ENCODE data around the gene ETV4. TPM values are rescaled to one million over a fixed set of nuclear protein-coding genes. Genes with fewer than 3 reads are reported as not detected.

Gene ETV4
- total RNA-seq, 1 experiment from 2014 or later = 195 TPM

- POLR2A ChIA-PET = interaction anchor here (0.6 to 3.8 kb wide), 2 partner anchors 13 to 14 kb away, joined by 3 to 18 read pairs; no protein-coding TSS in a partner anchor
- H3K4me1 Mint-ChIP-seq = peaks cover 70% of the 10 kb centered on the region
- peak overlapping the region; percentile 94 for H3K27ac Mint-ChIP-seq
- CTCF ChIA-PET = interaction anchor here (1.2 to 2.4 kb wide), 8 partner anchors 13 to 223 kb away, joined by 3 to 12 read pairs (median 6); partner anchors contain the start of gene DHX8
- peak; percentile 2 for ATAC-seq
- DNase-seq (ENCODE audit: low spot score) = peak; percentile 50
- H3K27me3 Mint-ChIP-seq (ENCODE audit: low read depth) = no peaks in the 10 kb centered on the region; the same call in 1 of the 2 replicates
- peaks cover 6% of the 10 kb centered on the region; the same call in 1 of the 2 replicates for H3K36me3 Mint-ChIP-seq
- no peak for TF ChIP-seq IRF2 (CRISPR knock-in tag; IDR thresholded peaks at IDR 0.05; ENCODE audit: borderline replicate concordance, low read depth)
- no peak for TF ChIP-seq ESRRA (CRISPR knock-in tag; IDR thresholded peaks at IDR 0.05; ENCODE audit: borderline replicate concordance)
- TF ChIP-seq SP1 (CRISPR knock-in tag; conservative IDR thresholded peaks at IDR 0.05) = peak; percentile 47; the same call in 1 of the 2 replicates
- no peak for TF ChIP-seq PRRX2 (CRISPR knock-in tag; IDR thresholded peaks at IDR 0.05)
- TF ChIP-seq, protein P1, sequence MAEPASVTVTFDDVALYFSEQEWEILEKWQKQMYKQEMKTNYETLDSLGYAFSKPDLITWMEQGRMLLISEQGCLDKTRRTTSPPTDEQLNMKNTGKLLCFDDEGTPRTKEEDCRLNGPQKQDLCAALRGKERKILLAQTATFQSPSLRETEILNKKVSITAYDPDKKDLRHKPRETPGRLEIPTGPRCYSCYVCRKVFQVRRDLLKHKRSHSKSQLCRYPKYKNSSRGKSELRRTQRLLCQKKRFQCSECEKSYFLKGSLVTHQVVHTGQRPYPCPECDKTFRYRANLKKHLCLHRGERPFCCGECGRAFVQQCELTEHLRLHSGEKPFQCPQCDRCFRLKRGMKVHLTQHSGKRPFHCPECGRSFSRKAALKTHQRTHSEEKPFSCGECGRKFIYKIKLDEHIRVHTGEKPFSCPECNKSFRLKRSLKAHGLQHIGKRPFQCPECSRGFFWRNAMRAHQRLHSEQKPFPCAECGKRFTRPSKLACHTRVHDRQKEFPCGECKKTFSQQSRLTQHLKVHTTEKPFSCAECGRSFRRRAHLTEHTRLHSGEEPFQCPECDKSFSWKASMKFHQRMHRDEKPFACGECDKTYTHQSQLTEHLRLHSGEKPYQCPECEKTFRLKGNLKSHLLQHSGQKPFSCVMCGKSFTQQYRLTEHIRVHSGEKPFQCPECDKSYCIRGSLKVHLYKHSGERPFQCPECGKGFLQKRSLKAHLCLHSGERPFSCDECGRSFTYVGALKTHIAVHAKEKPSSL (CRISPR knock-in tag; conservative IDR thresholded peaks at IDR 0.05) = no peak
- TF ChIP-seq ZNF416 (CRISPR knock-in tag; IDR thresholded peaks at IDR 0.05) = no peak
- peak; percentile 85; the same call in 1 of the 2 replicates for TF ChIP-seq TEAD1 (CRISPR knock-in tag; IDR thresholded peaks at IDR 0.05)
- TF ChIP-seq ETV6 (CRISPR knock-in tag; IDR thresholded peaks at IDR 0.05) = 0 out of 2 replicates have a peak, but pooled peaks have one; percentile 34
- TF ChIP-seq ZNF138 (CRISPR knock-in tag; conservative IDR thresholded peaks at IDR 0.05) = no peak
- TF ChIP-seq ZNF232 (CRISPR knock-in tag; IDR thresholded peaks at IDR 0.05) = 0 out of 2 replicates have a peak, but pooled peaks have one; percentile 38
- TF ChIP-seq, protein P2, sequence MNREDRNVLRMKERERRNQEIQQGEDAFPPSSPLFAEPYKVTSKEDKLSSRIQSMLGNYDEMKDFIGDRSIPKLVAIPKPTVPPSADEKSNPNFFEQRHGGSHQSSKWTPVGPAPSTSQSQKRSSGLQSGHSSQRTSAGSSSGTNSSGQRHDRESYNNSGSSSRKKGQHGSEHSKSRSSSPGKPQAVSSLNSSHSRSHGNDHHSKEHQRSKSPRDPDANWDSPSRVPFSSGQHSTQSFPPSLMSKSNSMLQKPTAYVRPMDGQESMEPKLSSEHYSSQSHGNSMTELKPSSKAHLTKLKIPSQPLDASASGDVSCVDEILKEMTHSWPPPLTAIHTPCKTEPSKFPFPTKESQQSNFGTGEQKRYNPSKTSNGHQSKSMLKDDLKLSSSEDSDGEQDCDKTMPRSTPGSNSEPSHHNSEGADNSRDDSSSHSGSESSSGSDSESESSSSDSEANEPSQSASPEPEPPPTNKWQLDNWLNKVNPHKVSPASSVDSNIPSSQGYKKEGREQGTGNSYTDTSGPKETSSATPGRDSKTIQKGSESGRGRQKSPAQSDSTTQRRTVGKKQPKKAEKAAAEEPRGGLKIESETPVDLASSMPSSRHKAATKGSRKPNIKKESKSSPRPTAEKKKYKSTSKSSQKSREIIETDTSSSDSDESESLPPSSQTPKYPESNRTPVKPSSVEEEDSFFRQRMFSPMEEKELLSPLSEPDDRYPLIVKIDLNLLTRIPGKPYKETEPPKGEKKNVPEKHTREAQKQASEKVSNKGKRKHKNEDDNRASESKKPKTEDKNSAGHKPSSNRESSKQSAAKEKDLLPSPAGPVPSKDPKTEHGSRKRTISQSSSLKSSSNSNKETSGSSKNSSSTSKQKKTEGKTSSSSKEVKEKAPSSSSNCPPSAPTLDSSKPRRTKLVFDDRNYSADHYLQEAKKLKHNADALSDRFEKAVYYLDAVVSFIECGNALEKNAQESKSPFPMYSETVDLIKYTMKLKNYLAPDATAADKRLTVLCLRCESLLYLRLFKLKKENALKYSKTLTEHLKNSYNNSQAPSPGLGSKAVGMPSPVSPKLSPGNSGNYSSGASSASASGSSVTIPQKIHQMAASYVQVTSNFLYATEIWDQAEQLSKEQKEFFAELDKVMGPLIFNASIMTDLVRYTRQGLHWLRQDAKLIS (CRISPR knock-in tag; IDR thresholded peaks at IDR 0.05; ENCODE audit: borderline replicate concordance) = 0 out of 2 replicates have a peak, but pooled peaks have one; percentile 28
- H3K9me3 Mint-ChIP-seq = no peaks in the 10 kb centered on the region
- H3K4me3 Mint-ChIP-seq = peak overlapping the region; percentile 89
These were observed 2.2 kb downstream of the ETV4 start for GRCh38 chr17:43543771-43544575.

DNA sequence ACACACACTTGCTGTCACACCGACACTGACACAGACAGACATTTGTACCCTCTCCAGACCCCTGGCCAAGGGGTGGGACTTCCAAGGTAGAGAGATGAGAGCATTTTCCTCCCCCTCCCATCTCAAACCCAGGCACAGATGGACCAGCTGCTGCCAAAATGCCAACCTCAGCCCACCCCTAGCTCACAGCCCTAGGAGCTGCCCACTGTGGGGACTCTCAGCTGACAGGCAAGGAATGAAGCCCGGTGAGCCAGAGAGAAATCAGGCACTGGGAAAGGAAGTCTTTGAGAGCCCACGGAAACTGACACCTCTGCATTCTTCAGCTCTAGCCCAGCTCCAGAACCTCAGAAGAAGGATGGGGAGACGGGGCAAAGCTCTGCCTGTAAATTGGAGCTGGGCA, 2.8 kb downstream of the ETV4 start:
- Mint-ChIP-seq H3K36me3 (peaks cover 6% of the 10 kb centered on the region; the same call in 1 of the 2 replicates), H3K27me3 (ENCODE audit: low read depth) (no peaks in the 10 kb centered on the region; the same call in 1 of the 2 replicates), H3K27ac (peak overlapping the region; percentile 73; the same call in 1 of the 2 replicates), H3K9me3 (no peaks in the 10 kb centered on the region), H3K4me3 (peak overlapping the region; percentile 89), H3K4me1 (peaks cover 73% of the 10 kb centered on the region)
- no peak for TF ChIP-seq ZNF219 (CRISPR knock-in tag; IDR thresholded peaks at IDR 0.05; ENCODE audit: borderline replicate concordance)
- TF ChIP-seq ZNF671 (CRISPR knock-in tag; IDR thresholded peaks at IDR 0.05) = no peak
- no peak for TF ChIP-seq CBFB (CRISPR knock-in tag; IDR thresholded peaks at IDR 0.05; ENCODE audit: low read depth)
- no peak for TF ChIP-seq ELF4 (CRISPR knock-in tag; IDR thresholded peaks at IDR 0.05; ENCODE audit: low read depth)
- TF ChIP-seq, protein P3, sequence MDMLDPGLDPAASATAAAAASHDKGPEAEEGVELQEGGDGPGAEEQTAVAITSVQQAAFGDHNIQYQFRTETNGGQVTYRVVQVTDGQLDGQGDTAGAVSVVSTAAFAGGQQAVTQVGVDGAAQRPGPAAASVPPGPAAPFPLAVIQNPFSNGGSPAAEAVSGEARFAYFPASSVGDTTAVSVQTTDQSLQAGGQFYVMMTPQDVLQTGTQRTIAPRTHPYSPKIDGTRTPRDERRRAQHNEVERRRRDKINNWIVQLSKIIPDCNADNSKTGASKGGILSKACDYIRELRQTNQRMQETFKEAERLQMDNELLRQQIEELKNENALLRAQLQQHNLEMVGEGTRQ (CRISPR knock-in tag; IDR thresholded peaks at IDR 0.05) = no peak
- no peak for TF ChIP-seq FOXP1 (CRISPR knock-in tag; IDR thresholded peaks at IDR 0.05; ENCODE audit: borderline replicate concordance)
- DNase-seq (ENCODE audit: low spot score) (no peak), ATAC-seq (no peak)
- CTCF ChIA-PET = interaction anchor here (1.0 to 2.4 kb wide), 8 partner anchors 12 to 224 kb away, joined by 3 to 12 read pairs (median 6); partner anchors contain the start of gene DHX8
- POLR2A ChIA-PET = interaction anchor here (1.2 to 3.8 kb wide), 2 partner anchors 13 to 19 kb away, joined by 3 to 18 read pairs; no protein-coding TSS in a partner anchor
